ENCODE data around the gene NID2.

The NID2 gene

GRCh38 chr14:52006361-52006760, 62.5 kb downstream of the NID2 start:
- no peak for DNase-seq (ENCODE audit: extremely low read depth in 1 of 2, low read depth in 1 of 2)

GRCh38 chr14:52005625-52006024, 63.2 kb downstream of the NID2 start:
- DNase-seq (ENCODE audit: extremely low read depth in 1 of 2, low read depth in 1 of 2) = no peak

GRCh38 chr14:52003324-52003723, 65.5 kb downstream of the NID2 start:
- DNase-seq (ENCODE audit: extremely low read depth in 1 of 2, low read depth in 1 of 2) = no peak

GRCh38 chr14:52002542-52002941, 66.3 kb downstream of the NID2 start:
- no peak for DNase-seq (ENCODE audit: extremely low read depth in 1 of 2, low read depth in 1 of 2)

GRCh38 chr14:52000696-52001095, 68.2 kb downstream of the NID2 start:
- no peak for DNase-seq (ENCODE audit: extremely low read depth in 1 of 2, low read depth in 1 of 2)

- no peak for DNase-seq (ENCODE audit: extremely low read depth in 1 of 2, low read depth in 1 of 2)
These were observed 68.8 kb downstream of the NID2 start for GRCh38 chr14:52000019-52000582.

GRCh38 chr14:51999084-51999483, 69.8 kb downstream of the NID2 start:
- no peak for DNase-seq (ENCODE audit: extremely low read depth in 1 of 2, low read depth in 1 of 2)

GRCh38 chr14:51998348-51998747, 70.5 kb downstream of the NID2 start:
- no peak for DNase-seq (ENCODE audit: extremely low read depth in 1 of 2, low read depth in 1 of 2)

GRCh38 chr14:51996148-51996746, 72.6 kb downstream of the NID2 start:
- DNase-seq (ENCODE audit: extremely low read depth in 1 of 2, low read depth in 1 of 2) = no peak

- DNase-seq (ENCODE audit: extremely low read depth in 1 of 2, low read depth in 1 of 2) = no peak
These were observed 75.5 kb downstream of the NID2 start for GRCh38 chr14:51993285-51993920.

GRCh38 chr14:51990488-51990887, 78.4 kb downstream of the NID2 start:
- no peak for DNase-seq (ENCODE audit: extremely low read depth in 1 of 2, low read depth in 1 of 2)

- DNase-seq (ENCODE audit: extremely low read depth in 1 of 2, low read depth in 1 of 2) = peak; percentile 82 to 86
These were observed 79.3 kb downstream of the NID2 start, which contains the start of gene RTRAF for GRCh38 chr14:51989293-51990234. TSS of gene RTRAF (plus strand) at chr14:51989546. CDS start at chr14:51989640, 94 bp downstream.

GRCh38 chr14:51988221-51988620, 80.6 kb downstream of the NID2 start:
- DNase-seq (ENCODE audit: extremely low read depth in 1 of 2, low read depth in 1 of 2) = no peak

GRCh38 chr14:51981218-51981854, 87.5 kb downstream of the NID2 start:
- no peak for DNase-seq (ENCODE audit: extremely low read depth in 1 of 2, low read depth in 1 of 2)

- peak; percentile 47 to 63 for DNase-seq (ENCODE audit: extremely low read depth in 1 of 2, low read depth in 1 of 2)
These were observed 89.7 kb downstream of the NID2 start for GRCh38 chr14:51979088-51979709.

- no peak for DNase-seq (ENCODE audit: extremely low read depth in 1 of 2, low read depth in 1 of 2)
These were observed 90.2 kb downstream of the NID2 start for GRCh38 chr14:51978681-51979085.

- DNase-seq (ENCODE audit: extremely low read depth in 1 of 2, low read depth in 1 of 2) = no peak
These were observed 91.8 kb downstream of the NID2 start for GRCh38 chr14:51977075-51977474.

- no peak for DNase-seq (ENCODE audit: extremely low read depth in 1 of 2, low read depth in 1 of 2)
These were observed 96.3 kb downstream of the NID2 start for GRCh38 chr14:51972566-51972965.

- DNase-seq (ENCODE audit: extremely low read depth in 1 of 2, low read depth in 1 of 2) = no peak
These were observed 98.9 kb downstream of the NID2 start for GRCh38 chr14:51969852-51970540.

- DNase-seq (ENCODE audit: extremely low read depth in 1 of 2, low read depth in 1 of 2) = no peak
These were observed 101.3 kb downstream of the NID2 start for GRCh38 chr14:51967521-51967920.
